CD4-positive, alpha-beta T cell treated with Interleukin-17A for 4 hours (primary cell): ENCODE data around the gene IL2RA.

ENCODE experiments used
- DNase-seq: peaks from one replicate; pipeline ENCODE4 v3.0.0-alpha.2; 2020; ENCODE audit warnings: mixed read lengths

Gene IL2RA

DNA sequence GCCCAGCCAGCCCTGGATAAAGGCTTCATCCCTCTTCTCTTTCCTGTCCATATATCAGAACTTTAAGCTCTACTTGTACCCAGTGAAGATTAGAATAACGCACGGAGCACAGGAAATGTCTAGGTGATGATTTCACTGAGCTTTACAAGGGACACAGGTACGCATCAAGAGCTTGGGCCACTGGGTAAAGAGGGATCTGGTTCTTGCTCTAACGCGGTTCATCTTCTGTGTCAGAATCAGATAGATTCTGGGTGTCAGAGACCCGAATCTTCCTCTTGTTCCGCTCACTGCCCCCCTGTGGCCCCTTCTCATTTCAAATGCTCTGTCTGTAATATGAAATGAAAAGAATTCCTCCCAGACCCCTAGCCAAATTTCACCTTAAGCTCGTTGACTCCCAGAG lies 24.7 kb downstream of the IL2RA start:
- DNase-seq: no peak

DNA sequence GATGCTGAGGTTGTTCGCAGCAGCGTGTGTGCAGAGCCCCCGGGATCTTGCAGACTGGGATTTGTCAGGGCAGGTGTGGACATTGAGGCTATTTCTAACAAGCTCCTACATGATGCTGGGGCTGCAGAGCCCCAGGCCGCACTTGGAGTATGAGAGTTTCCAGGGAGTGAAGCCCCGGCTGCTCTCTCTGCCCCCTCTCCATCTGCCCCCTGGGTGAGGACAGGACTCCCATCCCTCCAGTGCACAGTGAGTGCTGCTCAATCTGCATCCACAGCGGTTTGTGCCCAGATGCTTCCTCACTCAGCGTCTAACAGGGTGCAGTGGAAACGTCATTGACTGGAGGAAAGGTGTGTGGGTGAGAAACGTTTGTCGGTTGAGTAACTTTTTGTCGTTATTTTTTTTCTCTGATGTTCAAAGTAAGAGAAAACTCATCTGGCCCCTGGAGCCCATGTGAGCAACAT lies 25.3 kb downstream of the IL2RA start:
- DNase-seq: peak; percentile 46

DNA sequence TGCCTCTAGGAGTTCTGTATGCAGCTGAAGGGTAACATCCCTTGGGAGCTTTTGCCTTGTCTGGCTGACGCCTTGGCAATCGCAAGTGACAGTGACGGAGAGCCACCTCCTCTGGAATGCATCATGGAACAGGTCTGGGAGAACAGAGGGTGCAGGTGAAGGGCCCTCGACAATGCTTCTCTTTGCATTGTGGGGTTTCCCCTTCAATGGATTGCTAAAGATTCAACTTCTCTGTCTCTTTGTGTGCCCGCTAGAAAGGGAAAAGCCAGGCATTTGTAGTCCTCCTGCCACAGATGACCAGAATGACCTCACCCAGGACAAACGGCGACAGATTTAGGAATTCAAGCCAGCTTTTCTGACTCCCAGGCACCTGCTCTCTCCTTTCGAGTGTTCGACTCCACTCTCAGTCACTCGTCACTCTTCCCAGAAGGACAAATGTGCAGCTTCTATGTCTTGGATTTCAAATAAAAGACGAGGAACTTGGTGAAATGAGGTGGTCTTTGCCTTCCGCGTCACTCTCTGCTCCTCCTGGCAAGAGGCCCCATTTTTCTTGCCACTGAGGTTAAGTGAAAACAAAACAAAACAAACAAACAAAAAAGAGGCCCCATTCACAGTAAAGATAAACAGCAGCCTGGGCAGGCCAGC lies 26.1 kb downstream of the IL2RA start:
- no peak for DNase-seq

DNA sequence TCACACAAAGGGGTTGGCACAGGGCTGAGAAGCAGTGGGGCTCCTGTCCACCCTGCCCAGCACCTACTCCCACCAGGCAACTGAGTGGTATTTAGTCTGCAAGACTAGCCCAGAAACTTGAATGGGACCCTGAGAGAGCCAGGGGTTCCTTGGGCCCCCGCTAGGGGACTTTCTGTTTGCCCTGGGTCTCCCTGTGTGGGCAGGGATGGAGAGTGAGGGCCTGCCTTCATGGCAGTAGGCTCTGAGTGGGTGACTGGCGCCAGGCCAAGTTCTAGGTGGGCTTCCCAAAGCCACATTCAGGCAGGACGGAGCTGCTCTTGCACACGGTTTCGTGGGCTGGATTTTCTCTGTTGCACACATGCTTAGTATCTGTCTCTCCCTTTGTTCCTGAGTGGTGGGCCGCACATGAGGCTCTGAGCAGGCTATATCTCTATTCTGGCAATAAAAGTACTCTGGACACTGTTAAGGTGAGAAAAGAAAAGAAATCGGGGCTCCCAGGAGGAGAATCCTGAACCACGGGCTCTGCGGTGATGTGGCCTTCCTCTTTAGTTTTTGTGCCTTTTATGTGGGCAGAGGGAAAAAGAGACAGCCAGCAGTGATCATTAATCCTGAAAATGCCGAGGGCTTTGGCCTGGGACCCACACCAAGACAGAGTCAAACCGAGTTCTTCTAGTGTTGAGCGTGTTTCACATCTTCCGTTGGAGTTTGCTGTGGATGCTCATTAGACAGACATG lies 26.9 kb downstream of the IL2RA start:
- no peak for DNase-seq

DNA sequence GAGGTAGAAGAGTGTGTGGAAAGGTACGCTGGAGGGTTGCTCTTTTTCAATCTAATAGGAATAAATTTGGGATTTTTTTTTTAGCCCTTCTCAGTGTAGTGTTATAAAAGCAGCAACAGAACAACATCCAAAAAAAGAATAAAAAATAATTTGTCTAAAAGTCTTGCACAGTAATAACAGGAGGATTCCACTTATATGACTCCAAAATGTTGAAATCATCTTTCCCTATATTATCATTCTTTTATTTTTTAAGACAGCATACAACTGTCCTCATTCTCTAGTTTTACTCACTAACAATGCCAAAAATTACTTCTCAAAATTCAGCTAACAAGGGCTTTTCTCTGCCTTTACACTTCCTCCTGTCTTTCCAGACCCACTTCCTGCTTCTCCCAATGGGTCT lies 27.8 kb downstream of the IL2RA start:
- DNase-seq: no peak

DNA sequence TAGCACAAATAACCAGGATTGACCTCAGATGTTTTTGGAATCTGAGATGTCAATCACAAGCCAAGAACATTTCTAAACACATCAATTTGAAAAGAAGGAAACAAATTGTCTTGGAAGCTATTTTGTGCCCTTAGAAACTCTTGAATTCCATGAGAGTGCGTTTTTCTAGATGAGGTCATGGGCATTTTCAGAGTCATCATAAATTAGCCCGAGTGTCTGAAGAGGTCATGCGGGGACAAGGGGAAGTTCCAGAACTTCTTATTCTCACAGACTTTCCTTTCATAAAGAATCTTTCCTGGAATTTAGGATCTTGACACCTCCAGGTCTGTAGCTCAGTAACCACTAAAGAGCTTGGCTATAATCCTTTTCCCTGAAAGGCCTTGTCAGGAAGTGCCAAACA lies 28.2 kb downstream of the IL2RA start:
- DNase-seq: no peak

DNA sequence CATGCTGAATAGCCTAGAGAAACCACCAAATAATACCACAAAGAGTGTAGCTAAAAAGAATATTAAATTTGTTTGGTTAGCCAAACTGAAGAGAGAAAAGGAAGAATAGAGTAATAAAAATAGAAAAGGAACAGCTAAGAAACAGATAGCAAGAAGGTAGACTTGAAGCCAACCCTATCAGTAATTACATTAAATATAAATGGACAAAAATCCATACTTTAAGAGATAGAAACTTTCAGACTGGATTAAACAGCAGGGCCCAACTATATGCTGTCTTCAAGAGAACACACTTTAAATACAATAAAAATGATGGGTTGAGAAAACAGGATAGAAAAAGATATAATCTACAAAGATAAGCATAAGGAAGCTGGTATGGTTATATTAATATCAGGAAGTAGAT lies 31.2 kb downstream of the IL2RA start:
- no peak for DNase-seq

DNA sequence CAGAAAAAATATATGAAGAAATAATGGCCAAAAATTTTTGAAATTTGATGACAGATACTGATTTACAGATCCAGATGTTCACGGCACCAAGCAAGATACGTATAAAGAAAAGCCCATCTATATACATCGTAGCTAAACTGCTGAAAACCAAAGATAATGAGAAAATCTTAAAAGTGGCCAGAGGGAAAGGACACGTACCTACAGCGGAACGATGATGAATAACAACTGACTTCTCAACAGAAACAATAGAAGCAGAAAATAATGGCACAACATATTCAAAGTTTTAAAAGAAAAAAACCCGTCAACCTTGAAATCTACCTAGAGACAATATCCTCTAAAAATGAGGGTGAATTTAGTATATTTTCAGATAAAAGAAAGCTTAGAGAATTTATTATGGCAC lies 31.9 kb downstream of the IL2RA start:
- DNase-seq: no peak

DNA sequence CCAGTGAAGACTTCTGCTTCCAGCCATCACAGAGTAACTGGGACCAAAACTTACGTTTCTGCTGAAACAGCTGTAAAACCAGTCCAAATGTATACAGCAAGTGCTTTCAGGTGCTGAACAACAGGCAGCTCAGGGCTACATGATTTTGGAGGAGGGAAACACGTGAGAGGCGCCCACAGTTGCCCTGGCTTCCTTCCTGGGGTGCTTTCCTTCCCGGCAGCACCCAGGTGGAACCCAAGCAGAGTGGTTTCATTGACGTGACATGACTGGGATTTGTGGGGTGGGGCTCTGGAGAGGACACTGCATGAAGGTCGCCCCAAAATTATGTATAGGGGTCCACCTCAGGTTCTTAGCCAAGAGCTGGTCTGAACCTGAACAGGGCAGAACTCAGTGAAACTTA lies 34.2 kb downstream of the IL2RA start:
- no peak for DNase-seq

DNA sequence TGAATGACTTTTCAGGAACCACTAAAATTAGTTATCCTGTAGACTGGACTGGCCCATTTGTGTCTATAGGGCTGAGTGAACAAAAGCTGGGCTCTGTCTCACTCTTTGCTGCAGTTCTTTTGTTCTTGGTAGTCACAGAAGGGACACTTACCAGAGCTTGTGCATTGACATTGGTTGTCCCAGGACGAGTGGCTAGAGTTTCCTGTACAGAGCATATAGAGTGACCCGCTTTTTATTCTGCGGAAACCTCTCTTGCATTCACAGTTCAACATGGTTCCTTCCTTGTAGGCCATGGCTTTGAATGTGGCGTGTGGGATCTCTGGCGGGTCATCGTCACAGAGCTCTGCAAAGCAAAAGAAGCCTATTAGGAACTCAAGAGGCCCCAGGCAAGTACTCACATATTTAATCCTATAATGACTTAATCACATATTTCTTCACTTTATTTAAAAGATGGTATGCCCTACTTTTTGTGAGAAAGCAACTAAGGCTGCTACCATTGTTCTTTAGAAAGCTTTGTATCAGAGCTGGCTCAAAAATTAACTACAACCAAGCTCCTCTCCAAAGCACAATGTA lies 36.4 kb downstream of the IL2RA start:
- DNase-seq: no peak

DNA sequence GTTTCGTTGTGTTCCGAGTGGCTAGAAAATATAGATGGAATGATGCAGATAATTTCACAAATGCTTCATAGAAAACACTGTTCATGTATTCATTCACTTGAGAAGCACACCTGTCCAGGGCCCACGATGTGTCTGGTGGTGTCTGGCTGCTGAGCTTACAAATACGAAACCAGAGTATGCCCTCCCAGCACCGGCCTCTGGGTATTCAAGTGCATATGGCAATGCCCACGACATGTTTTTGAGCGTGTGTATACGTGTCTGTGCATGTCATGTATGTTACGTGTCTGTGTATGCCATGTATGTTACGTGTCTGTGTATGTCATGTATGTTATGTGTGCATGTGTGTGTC lies 37.9 kb downstream of the IL2RA start:
- no peak for DNase-seq

DNA sequence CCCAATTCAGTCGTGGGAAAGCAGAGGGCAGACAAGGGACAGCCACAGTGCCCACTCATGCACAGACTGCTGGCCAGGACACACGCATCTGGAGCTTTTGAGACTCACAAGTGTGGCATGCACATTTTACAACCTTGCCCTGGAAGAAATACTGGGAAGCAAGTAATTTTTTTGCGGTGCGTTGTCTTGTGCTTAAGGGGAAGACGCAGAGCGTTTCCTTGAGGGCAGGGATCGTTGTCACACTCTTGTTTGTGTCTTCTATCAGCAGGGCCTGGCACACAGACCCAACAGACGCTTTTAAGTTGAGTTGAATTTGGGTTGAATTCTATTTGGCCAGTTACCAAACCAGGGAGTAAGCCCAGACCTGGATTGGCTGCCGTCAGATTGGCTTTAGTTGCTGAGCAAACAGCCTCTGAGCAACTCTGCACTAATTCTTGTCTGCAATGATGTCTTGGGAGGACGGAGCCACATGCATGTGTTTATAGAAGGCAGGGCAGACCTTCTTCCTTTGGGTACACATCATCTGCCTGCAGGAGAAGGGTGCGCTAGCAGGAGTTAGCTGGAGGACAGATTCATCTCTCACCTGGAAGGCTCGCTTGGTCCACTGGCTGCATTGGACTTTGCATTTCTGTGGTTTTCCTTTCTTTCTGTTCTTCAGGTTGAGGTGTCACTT lies 38.4 kb downstream of the IL2RA start:
- DNase-seq: no peak

DNA sequence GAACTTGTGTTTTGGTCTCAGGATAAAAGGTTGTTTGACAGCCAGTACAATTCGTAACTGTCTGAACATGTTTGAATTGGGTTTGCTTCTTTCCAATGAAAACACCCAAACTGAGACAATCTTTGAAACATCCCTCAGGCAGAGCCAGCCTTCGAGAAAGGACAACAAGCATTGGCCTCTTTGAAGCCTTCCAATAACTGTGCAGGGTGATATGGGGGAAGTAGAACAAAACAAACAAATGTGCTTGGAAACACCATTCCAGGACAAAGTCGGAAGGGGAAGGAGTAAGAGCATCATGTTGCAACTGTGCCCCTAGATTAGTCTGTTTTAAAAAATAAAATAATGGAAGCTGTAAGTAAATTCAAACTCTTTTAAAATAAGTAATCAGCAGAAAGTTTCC lies 39.5 kb downstream of the IL2RA start:
- DNase-seq: no peak

DNA sequence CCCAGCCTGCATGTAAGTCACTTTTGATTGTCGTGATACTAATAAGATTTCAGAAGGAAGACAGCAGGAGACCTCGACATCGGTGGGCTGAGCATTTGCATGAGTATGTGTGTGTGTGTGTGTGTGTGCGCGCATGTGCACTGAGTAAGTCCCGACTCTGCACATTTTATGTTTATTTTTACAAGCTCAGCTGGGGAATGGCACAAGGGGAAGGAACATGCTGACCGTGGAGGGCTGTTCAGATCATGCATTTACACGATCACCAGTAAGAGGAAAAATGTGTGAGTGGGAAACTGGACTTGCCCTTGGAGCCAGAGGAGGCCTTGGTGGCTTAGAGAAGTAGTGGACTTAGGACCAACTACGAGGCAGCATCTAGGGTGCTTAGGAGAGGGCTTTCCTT lies 41.3 kb downstream of the IL2RA start:
- DNase-seq: no peak

DNA sequence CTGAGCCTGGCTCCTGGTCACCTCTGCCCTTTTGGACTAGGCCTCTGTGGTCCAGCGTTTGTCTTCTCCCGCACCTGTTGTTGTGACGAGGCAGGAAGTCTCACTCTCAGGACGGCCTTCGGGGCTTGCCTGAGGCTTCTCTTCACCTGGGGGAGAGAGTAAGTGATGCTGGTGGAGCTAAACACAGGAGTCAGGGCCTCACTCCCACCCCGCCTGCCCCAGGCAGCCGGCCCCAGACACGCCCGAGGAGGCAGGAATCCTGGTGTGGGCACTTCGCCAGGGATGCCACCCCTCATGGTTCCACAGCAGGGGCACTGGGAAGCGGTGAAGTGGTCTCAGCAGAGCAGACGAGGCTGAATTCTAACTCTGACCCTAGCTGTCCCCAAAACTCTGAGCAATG lies 42.4 kb downstream of the IL2RA start:
- DNase-seq: no peak

DNA sequence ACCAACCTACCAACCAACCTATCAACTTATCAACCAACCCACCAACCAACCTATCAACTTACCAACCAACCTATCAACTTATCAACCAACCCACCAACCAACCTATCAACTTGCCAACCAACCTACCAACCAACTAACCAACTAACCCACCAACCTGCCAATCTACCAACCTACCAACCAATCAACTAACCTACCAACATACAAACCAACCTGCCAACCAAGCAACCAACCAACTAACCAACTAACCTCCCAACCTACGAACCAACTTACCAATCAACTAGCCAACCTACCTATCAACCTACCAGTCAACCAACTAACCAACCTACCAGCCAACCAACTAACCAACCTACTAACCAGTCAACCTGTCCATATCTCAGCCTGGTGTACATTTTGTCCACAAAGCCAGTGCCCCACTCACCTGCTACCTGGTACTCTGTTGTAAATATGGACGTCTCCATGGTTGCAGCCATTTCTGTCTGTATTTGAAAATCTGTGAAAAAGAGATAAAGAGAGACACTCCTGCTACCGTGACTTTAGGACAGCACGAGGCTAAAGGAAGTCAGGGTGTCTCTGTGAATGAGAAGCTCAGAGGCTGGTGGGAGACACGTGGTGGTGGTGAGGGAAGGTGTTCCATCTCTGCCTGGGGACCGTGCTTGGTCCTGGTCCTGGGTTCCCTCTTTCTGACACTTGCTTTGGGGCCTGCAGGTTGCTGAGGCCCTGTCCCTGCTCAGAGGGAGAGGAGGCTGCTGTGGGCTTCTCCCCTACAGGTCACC lies 43.0 kb downstream of the IL2RA start:
- DNase-seq: no peak

DNA sequence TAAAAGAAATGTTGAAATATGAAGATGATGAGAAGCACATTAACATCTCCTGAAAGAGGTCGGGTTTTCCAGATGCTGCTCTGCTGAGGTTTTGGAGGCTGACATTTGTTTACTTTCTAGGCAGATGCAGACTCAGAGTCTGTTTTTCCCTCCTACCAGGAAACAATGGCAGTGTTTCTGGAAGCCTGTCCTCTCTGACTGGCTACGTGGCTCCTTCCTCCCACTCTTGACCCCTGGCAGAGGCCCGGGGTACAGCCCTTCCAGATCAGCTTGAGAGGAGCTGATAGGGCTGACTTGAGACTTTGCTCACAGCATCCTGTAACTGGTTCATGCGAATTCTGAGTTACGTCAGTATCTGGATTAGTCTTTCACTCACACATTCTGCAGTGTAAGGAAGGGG lies 43.7 kb downstream of the IL2RA start:
- DNase-seq: no peak

DNA sequence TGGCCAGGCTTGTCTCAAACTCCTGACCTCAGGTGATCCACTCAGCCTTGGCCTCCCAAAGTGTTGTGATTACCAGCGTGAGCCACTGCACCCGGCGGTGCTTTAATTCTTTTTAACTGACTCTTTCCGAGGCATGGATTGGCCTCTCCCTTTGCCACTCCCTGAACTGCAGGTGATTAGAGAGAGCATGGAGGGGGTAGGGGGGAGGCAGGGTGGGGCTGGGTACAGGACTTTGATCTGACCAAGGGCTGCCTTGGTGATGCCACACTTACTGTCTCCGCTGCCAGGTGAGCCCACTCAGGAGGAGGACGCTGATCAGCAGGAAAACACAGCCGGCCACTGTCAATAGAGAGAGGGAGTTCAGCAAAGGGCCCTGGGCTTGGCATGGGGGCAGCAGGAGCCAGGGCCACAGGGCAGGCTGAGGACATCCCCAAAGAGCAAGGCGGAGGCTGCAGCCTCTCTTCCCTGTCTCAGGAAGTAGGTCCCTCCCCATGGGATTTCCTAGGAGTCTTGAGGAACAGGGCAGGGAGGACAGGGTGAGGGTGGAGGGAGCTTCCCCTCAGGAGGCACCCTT lies 44.3 kb downstream of the IL2RA start:
- no peak for DNase-seq

DNA sequence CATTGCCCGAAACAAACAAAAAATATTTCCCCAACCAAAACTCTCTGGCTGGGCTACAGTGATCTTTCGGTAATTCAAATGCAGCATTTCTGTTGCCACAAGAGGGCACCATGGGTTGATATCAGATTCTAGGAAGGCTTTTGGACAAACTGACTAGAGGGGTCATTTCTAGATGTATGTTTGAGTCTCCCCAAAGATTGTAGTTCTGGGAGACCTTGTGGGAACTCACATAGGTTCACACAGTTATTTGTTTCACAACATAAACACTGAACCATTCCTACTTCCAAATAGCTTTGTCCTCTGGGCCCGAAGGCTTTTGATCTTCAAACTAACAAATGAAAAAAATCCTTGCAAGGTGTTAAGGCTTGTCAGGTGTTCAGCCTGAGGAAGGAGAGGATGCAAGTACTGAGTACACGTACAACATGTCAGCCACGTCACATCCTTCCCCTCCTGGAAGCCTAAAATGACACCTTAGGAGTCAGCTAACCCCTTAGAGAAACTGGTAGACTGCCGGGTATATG lies 47.9 kb downstream of the IL2RA start:
- peak; percentile 76 for DNase-seq

DNA sequence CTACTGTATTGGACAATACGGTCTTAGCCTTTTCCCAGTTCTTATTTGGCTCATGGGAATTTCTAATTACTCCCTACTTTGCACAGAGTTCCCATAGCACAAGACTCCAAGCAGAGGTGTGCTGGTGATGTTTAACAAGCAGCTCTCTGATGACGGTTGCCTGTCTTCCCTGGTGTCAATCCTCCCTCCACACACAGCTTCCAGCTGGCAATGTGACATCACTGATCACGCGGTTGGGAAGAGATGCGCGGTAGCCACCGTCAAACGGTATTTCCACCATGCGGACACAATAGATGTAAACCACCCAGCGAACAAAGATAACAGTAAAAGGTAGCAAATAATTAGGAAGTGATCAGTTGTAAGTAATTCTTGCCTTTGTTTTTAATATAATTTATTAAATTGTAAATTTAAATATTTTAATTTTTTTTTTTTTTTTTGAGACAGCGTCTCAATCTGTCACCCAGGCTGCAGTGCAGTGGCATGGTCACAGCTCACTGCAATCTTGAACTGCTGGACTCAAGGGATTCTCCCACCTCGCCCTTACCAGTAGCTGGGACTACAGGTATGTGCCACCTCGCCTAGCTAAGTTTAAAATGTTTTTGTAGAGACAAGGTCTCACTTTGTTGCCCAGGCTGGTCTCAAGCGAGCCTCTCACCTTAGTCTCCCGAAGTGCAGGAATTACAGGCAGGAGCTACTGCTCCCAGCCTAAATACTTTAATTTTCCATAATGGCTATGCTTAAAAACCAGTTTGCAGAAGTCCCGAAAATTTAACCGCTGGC lies 48.6 kb downstream of the IL2RA start:
- no peak for DNase-seq

DNA sequence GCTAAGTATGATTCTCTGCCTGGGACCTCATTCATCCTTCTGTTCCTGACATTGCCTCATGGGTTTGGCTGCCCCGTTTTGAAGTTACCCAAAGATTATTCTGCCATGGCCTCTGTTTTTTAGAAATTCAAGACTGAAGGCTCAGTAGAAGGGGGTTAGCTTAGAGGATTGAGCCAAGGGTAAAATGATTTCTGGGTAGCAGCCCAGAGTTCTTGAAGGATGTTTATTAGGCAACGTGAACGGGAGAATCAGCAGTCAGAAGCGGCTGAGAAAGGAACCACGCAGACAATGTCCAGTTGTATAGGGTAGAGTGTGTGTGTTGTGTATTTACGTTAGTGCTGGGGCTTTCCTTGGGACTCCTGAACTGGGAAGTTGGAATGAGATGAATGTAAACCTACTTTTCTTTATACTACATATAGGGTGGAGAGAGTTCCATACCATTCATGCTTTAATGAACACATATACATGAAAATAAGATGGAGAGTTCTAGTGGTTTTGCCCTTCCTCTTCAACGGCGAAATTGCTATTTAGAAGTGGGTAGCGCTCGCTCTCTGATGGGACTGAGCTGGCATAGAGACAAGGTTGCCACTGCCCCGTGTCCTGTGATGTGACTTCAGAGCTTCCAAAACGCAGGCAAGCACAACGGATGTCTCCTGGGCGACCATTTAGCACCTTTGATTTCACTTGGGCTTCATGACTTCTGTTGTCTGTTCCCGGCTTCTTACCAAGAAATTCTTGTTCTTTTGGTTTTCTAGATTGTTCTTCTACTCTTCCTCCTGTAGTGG lies 49.9 kb downstream of the IL2RA start:
- no peak for DNase-seq
